Measurements from ENCODE around the gene SYNJ2BP.
"Not testable (repeated sequence)": the region's sequence is repeated elsewhere in the genome, so short reads cannot be mapped to it uniquely, and the experiment has no call there.

SYNJ2BP gene, protein sequence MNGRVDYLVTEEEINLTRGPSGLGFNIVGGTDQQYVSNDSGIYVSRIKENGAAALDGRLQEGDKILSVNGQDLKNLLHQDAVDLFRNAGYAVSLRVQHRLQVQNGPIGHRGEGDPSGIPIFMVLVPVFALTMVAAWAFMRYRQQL

DNA sequence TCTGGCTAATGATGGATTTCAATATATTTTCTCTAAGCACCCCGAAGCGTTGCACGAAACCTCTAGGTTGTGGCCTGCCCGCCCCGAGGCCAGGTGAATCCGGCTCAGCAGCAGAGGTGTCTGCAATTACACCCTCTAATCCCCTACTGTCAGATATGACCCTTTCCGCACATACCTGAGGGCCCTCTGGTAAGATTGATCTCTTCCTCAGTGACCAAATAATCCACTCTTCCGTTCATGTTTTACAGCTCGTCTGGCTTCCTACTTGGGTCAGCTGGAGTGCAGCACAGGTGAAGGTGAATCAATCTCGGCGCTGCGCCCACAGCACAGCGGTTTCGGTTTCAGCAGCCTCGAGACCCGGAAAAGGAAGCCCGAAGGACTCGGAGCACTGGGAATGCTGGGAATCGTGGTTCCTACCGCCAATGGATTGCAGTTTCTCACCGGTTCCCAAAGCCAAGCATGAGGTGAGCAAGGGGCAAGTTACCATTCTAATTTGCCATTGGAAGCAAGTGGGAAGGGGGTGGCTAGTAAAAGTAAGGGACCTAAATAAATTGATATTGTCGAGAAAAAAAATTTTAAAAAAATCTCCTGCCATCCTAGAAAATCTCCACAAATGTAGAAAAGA lies at the start of gene SYNJ2BP:
SYNJ2BP (minus strand) TSS at position 366 of the 625 bp plus-strand sequence; CDS start at position 239, 127 bp downstream.
- DNase-seq = peak; percentile 5 to 83 (median 53)

DNA sequence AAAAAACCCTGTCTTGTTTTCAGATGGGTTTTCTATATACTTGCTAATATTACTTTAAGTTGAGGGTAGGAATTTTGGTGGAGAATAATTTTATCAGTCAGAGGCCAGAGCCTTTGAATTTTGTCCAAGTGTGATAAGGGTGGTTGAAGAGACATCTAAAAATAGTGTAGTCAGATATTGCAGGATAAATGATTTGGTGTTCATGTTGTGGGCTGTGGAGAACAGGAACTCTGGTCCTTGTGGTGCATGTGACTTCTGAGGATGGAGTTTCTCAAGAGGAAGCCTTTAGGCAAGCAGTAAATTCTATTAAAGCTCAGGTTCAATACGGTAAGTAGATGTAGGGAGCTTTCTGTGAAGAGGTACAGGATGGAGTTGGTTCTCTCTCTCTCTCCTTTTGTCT lies 37.8 kb upstream of the SYNJ2BP start:
- no peak for DNase-seq

GRCh38 chr14:70451874-70452273 lies 35.0 kb upstream of the SYNJ2BP start, which contains the start of gene ADAM21:
Gene ADAM21, plus strand, starts transcription at chr14:70452174. Its CDS starts 5,326 bp downstream, at chr14:70457500.
- no peak for DNase-seq

- no peak for DNase-seq
Observed at GRCh38 chr14:70448633-70449340, 31.9 kb upstream of the SYNJ2BP start.

GRCh38 chr14:70442750-70443149 lies 25.9 kb upstream of the SYNJ2BP start:
- no peak for DNase-seq

- DNase-seq = no peak
Observed at GRCh38 chr14:70441641-70442040, 24.8 kb upstream of the SYNJ2BP start.

DNA sequence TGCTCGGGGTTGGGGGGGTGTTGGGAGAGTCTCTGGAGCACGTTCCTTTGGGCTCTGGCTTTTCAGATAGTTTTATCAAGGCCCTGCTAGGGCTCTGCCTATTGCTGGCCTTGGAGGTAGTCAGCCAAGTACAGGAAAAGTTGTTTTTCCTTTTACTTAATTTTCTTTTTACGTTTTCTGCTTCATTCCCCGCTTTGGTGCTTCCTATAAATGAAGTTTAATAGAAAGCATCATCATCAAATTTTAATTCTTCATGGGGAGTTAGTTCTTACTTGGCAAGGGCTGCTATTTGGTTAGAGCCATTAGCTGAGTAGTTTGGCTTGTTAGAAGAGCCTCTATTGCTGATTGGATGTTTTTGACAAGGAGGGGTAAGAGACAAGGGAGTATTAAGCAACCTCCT lies 20.0 kb upstream of the SYNJ2BP start:
- DNase-seq = no peak

- DNase-seq = not testable (repeated sequence)
Observed at GRCh38 chr14:70426555-70426954, 9.7 kb upstream of the SYNJ2BP start.

GRCh38 chr14:70425354-70425753 lies 8.5 kb upstream of the SYNJ2BP start:
- DNase-seq = peak in 1 of 58 donors; percentile 1

- DNase-seq = peak in 1 of 58 donors; percentile 33
Observed at GRCh38 chr14:70422538-70422937, 5.6 kb upstream of the SYNJ2BP start.

- not testable (repeated sequence) for DNase-seq
Observed at GRCh38 chr14:70419270-70419931, 2.5 kb upstream of the SYNJ2BP start.

DNA sequence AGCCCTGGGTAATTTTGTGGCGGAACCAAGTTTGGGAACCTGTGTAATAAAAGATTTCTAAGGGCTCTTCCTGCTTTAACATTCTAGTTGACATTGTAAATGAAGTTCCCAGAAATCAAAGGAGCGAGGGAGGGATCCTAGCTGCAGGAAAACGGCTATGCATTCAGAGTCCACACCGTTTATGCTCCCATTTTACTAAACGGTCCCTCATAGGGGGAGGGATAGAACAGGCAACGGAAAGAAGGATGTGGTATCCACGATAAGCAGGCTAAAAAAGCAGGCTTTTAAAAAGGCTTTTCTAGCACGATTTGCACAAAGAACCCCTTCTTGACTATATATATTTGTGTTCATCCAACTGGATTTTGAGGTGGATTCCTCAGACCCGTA lies 559 bp downstream of the SYNJ2BP start:
- DNase-seq = no peak

GRCh38 chr14:70415788-70416187 lies 1.1 kb downstream of the SYNJ2BP start:
- DNase-seq = no peak

DNA sequence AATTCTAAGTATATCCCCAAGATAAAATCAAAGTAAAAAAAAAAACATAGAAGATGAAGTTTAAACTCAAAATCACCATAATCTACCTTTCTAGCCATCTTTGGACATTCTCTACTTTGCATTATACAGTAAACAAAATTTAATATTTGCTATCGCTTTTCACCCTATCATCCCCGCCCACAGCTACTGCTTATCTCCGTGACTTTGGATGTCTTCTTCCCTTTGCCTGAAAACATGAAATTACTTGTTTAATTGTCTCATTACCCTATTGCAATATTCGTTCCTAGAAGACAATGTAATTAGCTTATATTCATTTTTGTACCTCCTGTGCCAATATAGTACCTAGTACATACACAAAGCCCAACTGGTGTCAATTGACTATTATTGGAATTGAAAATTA lies 9.3 kb downstream of the SYNJ2BP start:
- DNase-seq = no peak

GRCh38 chr14:70406216-70406615 lies 10.7 kb downstream of the SYNJ2BP start:
- DNase-seq = not testable (repeated sequence)

DNA sequence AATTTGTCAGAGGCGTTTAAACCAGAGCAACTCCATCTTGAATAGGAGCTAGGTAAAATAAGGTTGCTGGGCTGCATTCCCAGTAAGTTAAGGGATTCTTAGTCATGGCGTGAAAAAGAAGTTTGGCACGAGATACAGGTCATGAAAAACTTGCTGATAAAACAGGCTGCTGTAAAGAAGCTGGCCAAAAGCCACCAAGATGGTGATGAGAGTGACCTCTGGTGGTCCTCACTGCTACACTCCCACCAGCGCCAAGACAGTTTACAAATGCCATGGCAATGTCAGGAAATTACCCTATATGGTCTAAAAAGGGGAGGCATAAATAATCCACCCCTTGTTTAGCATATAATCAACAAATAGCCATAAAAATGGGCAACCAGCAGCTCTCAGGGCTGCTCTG lies 13.6 kb downstream of the SYNJ2BP start:
- DNase-seq = not testable (repeated sequence)

GRCh38 chr14:70401643-70402042 lies 15.2 kb downstream of the SYNJ2BP start:
- no peak for DNase-seq

GRCh38 chr14:70398706-70399431 lies 18.0 kb downstream of the SYNJ2BP start:
- no peak for DNase-seq

DNA sequence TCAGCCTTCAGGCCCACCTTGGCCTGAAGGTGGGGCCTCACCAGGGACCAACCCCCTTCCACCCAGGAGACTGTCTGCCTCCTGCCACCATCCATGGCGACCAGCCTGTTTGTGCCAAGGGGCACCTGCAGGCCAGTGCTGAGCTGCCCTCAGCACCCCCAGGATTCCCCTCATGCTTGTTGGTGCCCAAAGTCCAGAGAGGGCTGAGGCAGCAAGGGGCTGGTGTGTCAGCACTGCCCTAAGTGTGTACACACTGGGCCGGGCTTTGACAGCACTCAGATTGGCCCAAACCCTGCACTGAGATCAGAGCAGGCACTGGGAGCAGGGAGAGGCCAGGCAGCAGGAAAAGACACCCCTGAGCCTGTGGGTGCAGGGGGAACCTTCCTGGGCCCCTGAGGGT lies 18.6 kb downstream of the SYNJ2BP start:
- no peak for DNase-seq

DNA sequence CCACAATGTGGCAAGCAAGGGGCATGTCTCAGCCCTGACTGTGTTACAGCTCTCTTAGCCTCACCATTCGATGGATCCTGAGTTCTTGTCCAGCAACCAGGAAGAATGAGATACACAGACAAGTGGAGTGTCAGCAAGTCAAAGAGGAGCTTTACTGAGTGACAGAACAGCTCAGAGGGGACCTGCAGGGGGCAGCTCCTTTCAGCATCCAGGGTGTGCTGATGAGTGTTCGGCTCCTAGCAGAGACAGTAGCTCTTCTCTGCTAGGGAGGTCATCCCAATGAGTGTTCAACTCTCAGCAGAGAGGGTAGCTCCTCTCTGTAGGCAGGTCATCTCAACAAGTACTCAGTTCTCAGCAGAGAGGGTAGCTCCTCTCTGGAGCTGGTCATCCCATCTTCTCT lies 19.1 kb downstream of the SYNJ2BP start:
- no peak for DNase-seq

DNA sequence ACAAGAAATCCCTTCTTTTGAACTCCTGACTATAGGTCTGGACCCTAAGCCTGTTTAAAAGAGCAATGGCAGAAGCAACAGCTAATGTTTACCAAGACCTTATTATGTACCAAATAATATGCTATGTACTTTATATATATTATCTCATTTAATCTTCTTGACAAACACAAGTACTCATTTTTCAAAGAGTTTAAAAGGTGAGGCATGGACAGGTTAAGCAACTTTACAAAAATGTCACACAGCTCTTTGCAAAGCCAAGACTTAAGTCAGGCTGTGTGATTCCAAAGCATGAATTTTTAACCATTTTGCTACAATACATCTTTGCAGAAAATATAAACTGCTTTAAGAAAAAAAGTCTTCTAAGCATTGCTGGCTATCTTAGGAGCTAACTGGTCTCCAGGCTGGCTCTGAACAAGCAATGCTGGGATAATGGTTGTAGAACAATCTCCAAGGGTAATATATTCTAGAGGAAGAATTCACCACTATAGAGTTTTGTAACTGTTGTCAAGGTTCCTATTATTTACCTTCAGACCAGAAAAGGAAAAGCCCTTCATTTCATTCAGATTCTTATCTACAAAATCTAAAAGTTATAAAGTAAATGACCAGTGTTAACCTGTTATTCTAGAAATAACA lies 22.1 kb downstream of the SYNJ2BP start:
- DNase-seq = no peak

Data from anterior cingulate cortex (tissue), 58 donors.